ENCODE measurements around the gene CEP85L.

DNA sequence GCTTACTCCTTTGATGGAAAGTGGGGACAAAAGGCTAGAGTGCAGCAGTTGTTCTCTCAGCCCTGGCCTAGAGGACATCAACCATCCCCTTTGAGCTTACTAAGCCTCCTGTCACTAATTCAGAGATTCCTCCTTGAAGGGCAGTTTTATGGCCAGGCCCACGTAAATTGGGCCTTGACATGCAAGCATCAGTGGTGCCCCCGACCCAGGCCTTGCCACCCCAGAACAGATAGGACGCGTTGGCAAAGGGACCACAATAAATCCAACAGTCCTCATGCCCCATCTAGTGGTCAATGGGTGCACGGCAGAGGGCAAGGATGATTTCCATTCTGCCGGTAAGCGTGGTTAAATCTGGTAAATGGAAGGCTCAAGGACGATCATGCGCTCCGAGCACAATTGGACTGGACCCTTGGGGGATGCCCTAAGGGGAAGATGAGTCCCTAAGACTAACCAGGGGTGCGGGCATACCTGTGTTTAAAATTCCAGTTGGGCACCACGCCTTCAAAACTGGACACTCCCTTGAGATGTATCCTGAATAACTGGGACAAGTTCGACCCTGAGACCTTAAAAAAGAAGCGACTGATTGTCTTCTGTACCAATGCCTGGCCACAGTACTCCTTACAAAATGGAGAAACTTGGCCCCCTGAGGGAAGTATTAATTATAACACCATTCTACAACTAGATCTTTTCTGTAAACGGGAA is 32.6 kb downstream of the CEP85L start:
- TF ChIP-seq CTCF (IDR thresholded peaks at IDR 0.05): peak; percentile 52 to 88 (median 72)
- no peak for TF ChIP-seq POLR2A (IDR thresholded peaks at IDR 0.05)
